HUES48 (cell line): ENCODE data around the gene PBX1.
A peak's percentile ranks its signal among the peaks of the same experiment; 100 is the strongest.
"Not testable (repeated sequence)": the region's sequence is repeated elsewhere in the genome, so short reads cannot be mapped to it uniquely, and the experiment has no call there.

Experiments
- H3K27ac ChIP-seq: one replicate; pipeline ENCODE4 v1.7.0; 2013; ENCODE audit warnings: low read depth, low read length, inconsistent platforms
- H3K27me3 ChIP-seq: 2 replicates; pipeline ENCODE4 v1.6.1; 2013; ENCODE audit warnings: mild to moderate bottlenecking, low read length; ENCODE audit not compliant: control insufficient read depth, insufficient read depth
- H3K36me3 ChIP-seq: 2 replicates; pipeline ENCODE4 v1.6.1; 2013; ENCODE audit warnings: low read length; ENCODE audit not compliant: control insufficient read depth, insufficient read depth
- H3K4me1 ChIP-seq: 2 replicates; pipeline ENCODE4 v1.6.1; 2013; ENCODE audit warnings: mild to moderate bottlenecking, low read length; ENCODE audit not compliant: control insufficient read depth, insufficient read depth
- H3K4me3 ChIP-seq: 2 replicates; pipeline ENCODE4 v1.5.1; 2013; ENCODE audit warnings: mild to moderate bottlenecking, low read depth, low read length
- H3K9ac ChIP-seq: 2 replicates; pipeline ENCODE4 v1.6.1; 2013; ENCODE audit warnings: mild to moderate bottlenecking, low read depth, low read length, moderate library complexity
- H3K9me3 ChIP-seq: 2 replicates; pipeline ENCODE4 v1.6.1; 2013; ENCODE audit warnings: low read length; ENCODE audit not compliant: control insufficient read depth, insufficient read depth

Gene PBX1

DNA sequence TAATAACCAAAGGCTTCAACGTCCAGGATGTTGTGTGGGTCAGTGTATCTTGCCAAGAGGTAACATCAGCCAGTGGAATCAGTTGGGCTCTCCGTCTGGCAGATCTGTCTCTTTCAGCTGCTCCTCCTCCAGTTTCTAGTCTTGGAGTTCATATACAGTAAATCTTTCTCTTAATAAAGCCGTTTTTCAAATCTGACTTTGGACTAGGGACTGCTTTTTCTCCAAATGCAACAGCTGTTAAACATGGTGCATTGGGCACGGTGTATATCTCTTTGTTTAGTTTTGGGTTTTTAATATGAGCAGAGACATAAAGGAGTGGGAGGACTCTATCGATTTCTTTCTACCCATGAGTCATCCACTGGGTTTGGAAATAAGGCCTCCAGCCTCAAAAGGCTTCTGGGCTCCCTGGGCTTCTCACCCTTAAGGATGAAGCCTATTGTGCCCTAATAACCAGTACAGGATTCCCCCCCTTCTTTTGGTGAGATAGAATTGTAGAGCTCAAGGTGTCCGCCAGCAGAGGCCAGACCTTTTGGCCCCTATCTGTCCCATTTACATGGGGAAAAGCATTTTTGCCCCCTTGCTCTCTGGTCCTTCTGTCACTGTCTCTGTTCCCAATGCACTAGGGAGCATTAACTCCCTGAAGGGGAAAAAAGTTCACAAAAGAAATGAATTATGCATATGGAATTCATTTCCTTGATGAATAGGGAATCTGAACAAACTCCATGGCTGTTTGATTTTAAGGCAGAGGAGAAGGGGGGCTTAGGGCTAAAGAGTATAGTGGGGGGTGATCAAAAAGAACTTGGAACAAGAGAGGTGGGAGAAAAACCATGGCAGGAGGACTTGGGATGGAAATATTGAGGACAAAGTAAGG is 86.0 kb downstream of the PBX1 start:
- Histone ChIP-seq H3K9me3 (no peaks in the 10 kb centered on the region), H3K36me3 (peaks cover 30% of the 10 kb centered on the region), H3K27me3 (no peaks in the 10 kb centered on the region), H3K4me3 (no peak overlapping the region), H3K9ac (no peak overlapping the region), H3K27ac (peak overlapping the region; percentile 17), H3K4me1 (peaks cover 48% of the 10 kb centered on the region)

DNA sequence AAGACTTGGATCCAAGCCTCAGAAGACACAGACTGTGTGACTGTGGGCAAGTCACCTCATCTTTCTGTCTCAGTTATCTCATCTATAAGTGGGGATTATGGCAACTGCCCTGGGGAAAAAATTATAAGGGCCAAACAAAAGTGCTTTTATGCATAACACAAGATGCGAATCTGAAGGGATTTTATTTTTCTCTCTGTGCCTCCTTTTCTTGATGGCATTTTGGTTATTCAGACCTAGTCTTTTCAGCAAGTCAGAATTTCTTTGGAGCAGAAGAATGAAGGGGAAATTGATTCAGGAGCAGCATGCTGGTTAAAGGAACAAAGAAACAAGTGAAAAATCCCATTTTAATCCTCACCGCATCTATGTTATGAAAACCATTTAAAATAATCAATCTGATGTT is 86.9 kb downstream of the PBX1 start:
- Histone ChIP-seq H3K9me3 (no peaks in the 10 kb centered on the region), H3K9ac (no peak overlapping the region), H3K27ac (no peak overlapping the region), H3K36me3 (peaks cover 28% of the 10 kb centered on the region), H3K4me3 (no peak overlapping the region), H3K4me1 (peaks cover 53% of the 10 kb centered on the region), H3K27me3 (no peaks in the 10 kb centered on the region)

DNA sequence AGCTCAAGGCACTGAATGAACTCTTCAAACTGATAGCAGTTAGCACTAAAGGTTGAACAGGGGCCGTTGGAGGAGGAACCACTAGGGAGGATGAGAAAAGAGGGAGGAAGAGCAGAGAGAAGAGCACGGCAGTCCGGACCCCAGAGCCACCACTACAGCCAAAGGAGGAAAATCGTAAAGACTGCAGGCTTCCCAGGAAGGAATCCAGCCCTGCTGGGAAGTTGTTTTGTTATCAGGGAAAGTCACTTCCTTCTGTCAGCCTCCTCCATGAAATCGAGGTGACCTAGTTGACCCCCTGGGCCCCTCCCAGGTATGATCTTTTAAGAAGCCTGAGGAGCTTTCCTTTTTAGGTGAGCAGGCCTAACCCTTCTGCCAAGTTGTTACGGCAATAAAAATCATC is 88.2 kb downstream of the PBX1 start:
- H3K27me3 ChIP-seq, result no peaks in the 10 kb centered on the region
- no peak overlapping the region for H3K4me3 ChIP-seq
- H3K4me1 ChIP-seq, result peaks cover 59% of the 10 kb centered on the region
- no peaks in the 10 kb centered on the region for H3K9me3 ChIP-seq
- peaks cover 16% of the 10 kb centered on the region for H3K36me3 ChIP-seq
- no peak overlapping the region for H3K9ac ChIP-seq
- H3K27ac ChIP-seq, result peak overlapping the region; percentile 22

DNA sequence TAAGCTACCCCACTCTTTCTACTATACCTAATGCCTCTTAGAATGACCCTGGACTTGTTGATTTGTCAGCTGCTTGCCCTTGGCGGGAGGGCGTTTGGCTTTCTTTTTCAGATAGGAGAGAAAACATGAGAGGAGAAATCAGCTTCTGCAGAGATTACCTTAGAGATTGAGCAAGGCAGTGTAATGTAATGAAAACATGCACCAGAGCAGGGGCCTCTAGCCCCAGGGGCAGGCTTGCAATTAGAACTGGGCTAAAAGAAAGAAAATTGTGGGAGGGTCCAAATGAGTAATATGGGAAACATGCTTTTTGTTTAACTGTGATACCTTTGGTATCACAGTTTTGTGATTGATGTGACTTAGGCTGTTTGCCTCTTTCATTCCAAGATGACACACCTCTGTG is 89.7 kb downstream of the PBX1 start:
- H3K27me3 ChIP-seq, result no peaks in the 10 kb centered on the region
- no peak overlapping the region for H3K4me3 ChIP-seq
- H3K36me3 ChIP-seq, result peaks cover 10% of the 10 kb centered on the region; the same call in 1 of the 2 replicates
- peak overlapping the region; percentile 38 for H3K27ac ChIP-seq
- no peak overlapping the region for H3K9ac ChIP-seq
- H3K4me1 ChIP-seq, result peaks cover 63% of the 10 kb centered on the region
- no peaks in the 10 kb centered on the region for H3K9me3 ChIP-seq

DNA sequence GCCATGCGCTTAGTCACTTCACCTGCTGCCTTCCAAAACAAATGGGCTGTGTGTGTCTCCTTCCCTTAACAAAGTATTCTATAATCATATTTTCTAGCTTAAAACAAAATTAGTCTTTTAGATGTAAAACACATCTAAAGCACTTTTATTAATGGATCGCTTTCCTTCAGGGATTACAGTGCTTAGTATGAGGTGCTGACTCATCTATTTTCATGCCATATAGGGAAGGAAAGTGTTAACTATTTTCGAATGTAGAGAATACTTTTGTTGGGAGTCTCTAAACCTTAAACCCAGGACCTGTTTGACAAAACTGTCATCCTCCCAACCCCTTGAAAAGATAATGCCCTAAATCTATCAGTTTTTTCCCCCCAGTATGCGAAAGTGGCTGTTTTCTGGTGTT is 90.2 kb downstream of the PBX1 start:
- Histone ChIP-seq H3K9ac (no peak overlapping the region), H3K36me3 (peaks cover 10% of the 10 kb centered on the region; the same call in 1 of the 2 replicates), H3K27ac (peak overlapping the region; percentile 24), H3K4me3 (no peak overlapping the region), H3K4me1 (peaks cover 62% of the 10 kb centered on the region), H3K9me3 (no peaks in the 10 kb centered on the region), H3K27me3 (no peaks in the 10 kb centered on the region)

DNA sequence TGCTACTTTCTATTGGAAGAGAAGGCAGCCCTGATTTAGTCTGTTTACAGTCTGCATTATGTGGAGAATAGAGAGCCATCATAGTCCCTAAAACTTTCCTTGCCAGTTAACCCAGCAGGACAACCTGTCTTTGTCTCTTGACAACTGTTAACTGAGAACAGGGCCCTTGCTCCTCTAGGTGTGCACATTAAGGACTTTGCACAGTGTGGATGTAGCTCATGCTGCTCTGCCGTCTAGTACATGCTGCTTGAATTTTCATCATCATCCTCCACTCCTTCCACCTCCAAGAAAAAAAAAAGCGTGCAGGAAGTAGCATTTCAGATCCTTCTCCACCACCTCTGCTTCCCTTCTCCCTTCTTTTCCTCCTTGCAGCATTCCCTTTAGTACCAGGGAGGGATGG is 91.5 kb downstream of the PBX1 start:
- H3K4me3 ChIP-seq, result no peak overlapping the region
- H3K4me1 ChIP-seq, result peaks cover 53% of the 10 kb centered on the region
- H3K36me3 ChIP-seq, result peaks cover 9% of the 10 kb centered on the region; the same call in 1 of the 2 replicates
- no peaks in the 10 kb centered on the region for H3K27me3 ChIP-seq
- H3K27ac ChIP-seq, result no peak overlapping the region
- no peaks in the 10 kb centered on the region for H3K9me3 ChIP-seq
- H3K9ac ChIP-seq, result no peak overlapping the region

DNA sequence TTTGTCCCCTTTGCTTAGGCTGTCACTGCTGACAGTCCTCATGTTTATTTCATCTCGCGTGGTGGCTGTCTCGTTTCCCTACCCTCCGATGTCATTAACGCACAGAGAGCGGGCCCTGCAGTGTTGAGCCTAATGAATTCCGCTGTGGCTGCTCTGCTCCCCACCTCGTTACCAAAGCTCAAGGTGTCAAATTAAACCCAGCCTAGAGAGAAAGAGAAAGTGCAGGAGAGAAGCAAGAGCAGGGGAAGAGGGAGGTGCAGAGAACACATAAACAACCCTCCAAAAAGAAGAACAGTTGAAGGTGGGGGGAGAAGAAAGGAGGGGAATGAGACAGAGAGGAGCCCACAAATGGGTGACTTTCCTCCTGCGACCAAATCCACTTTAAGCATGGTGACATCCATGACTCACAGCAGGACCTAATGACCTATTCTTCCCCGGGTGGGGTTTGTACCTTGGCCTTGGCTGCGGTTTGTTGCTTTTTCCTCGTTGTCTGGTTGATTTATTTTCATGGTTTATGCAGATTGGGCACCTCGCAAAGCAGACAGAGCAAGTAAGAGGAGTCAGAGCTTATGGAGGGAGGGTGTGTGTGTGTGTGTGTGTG is 92.5 kb downstream of the PBX1 start:
- Histone ChIP-seq H3K4me1 (peaks cover 44% of the 10 kb centered on the region), H3K9ac (no peak overlapping the region)

DNA sequence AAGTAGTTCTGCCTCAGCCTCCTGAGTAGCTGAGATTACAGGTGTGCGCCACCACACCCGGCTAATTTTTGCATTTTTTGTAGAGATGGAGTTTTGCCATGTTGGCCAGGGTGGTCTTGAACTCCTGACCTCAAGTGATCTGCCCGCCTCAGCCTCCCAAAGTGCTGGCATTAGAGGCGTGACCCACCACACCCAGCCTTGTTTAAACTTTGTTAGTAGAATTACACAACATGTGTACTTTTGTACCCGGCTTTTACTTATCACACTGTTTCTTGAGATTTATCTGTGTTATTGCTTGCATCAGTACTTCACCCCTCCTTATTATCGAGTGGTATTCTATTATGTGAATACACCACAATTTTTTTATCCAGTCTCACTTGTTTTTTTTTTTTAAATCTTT is 94.0 kb downstream of the PBX1 start:
- not testable (repeated sequence) for H3K27me3 ChIP-seq, H3K9ac ChIP-seq, H3K36me3 ChIP-seq, H3K27ac ChIP-seq, H3K9me3 ChIP-seq, H3K4me3 ChIP-seq
- peaks cover 41% of the 10 kb centered on the region for H3K4me1 ChIP-seq

More for the DNA sequence above, 92.5 kb downstream of the PBX1 start:
- Histone ChIP-seq H3K27ac (no peak overlapping the region), H3K27me3 (no peaks in the 10 kb centered on the region), H3K36me3 (peaks cover 3% of the 10 kb centered on the region; the same call in 1 of the 2 replicates), H3K9me3 (no peaks in the 10 kb centered on the region), H3K4me3 (no peak overlapping the region)

DNA sequence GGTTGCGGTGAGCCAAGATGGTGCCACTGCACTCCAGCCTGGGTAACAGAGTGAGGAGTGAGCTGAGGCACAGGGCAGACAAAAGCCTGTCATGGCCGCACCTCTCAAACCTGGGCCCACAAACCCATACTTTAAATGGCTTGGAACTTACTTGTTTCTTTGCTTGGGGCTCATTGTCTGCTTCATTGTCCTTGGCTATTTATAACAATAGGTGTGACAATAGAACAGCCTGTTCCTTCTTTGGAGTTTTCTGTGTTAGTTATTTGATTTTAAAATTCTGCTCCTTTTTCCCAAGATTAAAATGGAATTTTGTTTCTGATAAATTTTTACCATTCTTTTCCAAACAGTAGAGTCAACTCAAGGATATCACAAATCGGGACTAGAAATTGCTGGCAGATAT is 94.7 kb downstream of the PBX1 start:
- no peaks in the 10 kb centered on the region for H3K36me3 ChIP-seq
- H3K27me3 ChIP-seq, result no peaks in the 10 kb centered on the region
- H3K27ac ChIP-seq, result no peak overlapping the region
- H3K4me1 ChIP-seq, result peaks cover 40% of the 10 kb centered on the region
- H3K4me3 ChIP-seq, result no peak overlapping the region
- no peak overlapping the region for H3K9ac ChIP-seq
- no peaks in the 10 kb centered on the region for H3K9me3 ChIP-seq

DNA sequence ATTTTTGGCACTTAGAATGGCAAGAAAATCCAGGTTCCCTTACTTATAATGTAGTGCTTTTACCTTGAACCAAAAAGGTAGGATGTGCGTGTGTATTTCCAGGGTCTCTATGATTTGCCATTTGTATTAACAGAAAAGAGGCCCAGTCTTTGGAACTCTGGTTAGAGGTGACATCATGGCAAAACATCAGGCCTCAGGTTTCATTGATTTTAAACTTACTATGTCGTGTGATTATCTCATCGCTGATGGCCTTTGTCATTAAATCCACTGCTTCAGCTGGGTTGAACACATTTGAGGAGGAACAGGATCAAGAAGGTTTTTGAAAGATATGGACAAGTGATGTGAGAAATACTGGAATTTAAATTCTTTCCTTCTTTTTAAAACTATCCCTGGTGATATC is 95.2 kb downstream of the PBX1 start:
- H3K36me3 ChIP-seq, result no peaks in the 10 kb centered on the region
- no peak overlapping the region for H3K9ac ChIP-seq
- no peak overlapping the region for H3K4me3 ChIP-seq
- H3K27me3 ChIP-seq, result no peaks in the 10 kb centered on the region
- H3K9me3 ChIP-seq, result no peaks in the 10 kb centered on the region
- H3K4me1 ChIP-seq, result peaks cover 40% of the 10 kb centered on the region
- no peak overlapping the region for H3K27ac ChIP-seq

DNA sequence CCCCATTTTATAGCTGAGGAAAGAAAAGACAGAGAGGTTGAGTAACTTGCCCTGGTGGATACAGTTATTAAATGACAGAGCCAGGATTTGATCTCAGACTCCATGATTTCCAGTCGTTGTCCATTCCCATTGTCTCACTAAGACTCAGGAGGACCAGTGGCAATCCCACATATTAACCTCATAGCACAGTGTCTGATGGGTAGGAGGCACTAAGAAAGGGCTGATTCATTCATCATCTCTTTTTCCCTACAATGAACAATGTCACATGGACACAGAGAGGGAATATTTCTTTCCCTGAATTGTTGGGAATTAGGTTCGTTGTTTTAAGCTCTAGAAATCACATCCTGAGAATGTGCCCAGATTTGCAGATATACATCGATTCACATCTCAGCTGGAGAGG is 99.9 kb downstream of the PBX1 start:
- H3K4me3 ChIP-seq, result no peak overlapping the region
- H3K27me3 ChIP-seq, result no peaks in the 10 kb centered on the region
- no peak overlapping the region for H3K27ac ChIP-seq
- H3K36me3 ChIP-seq, result no peaks in the 10 kb centered on the region
- peaks cover 33% of the 10 kb centered on the region for H3K4me1 ChIP-seq
- H3K9ac ChIP-seq, result no peak overlapping the region
- no peaks in the 10 kb centered on the region for H3K9me3 ChIP-seq
